MG63 (cell line): ENCODE data around the gene MINPP1. TPM values are rescaled to one million over a fixed set of nuclear protein-coding genes. Genes with fewer than 3 reads are reported as not detected.
A peak's percentile ranks its signal among the peaks of the same experiment; 100 is the strongest.
"Not testable (repeated sequence)": the region's sequence is repeated elsewhere in the genome, so short reads cannot be mapped to it uniquely, and the experiment has no call there.

Experiments used
- DNase-seq: peaks from one replicate; pipeline ENCODE4 v3.0.0-alpha.2; 2020
- H3K27me3 ChIP-seq: fragments of 250-450 bp; sonication (Bioruptor Pico); 2 replicates; pipeline ENCODE4 v1.5.1; 2020; ENCODE audit warnings: mild to moderate bottlenecking, moderate library complexity
- H3K36me3 ChIP-seq: fragments of 250-450 bp; sonication (Bioruptor Pico); 2 replicates; pipeline ENCODE4 v1.5.1; 2020; ENCODE audit warnings: mild to moderate bottlenecking, moderate library complexity
- H3K4me3 ChIP-seq: fragments of 250-450 bp; sonication (Bioruptor Pico); 2 replicates; pipeline ENCODE4 v1.5.1; 2020; ENCODE audit warnings: mild to moderate bottlenecking, moderate library complexity
- H3K9me3 ChIP-seq: fragments of 250-450 bp; sonication (Bioruptor Pico); 2 replicates; pipeline ENCODE4 v1.5.1; 2020; ENCODE audit warnings: mild to moderate bottlenecking, moderate library complexity
- total RNA-seq: library from RNA; depleted of rRNA; stranded (reverse); fragments of >200 nt; shearing (Covaris generic); gene quantifications from 2 replicates; pipeline ENCODE4 v1.2.3, GENCODE V29; 2014; ENCODE audit warnings: low replicate concordance; rRNA removed

The MINPP1 gene
- total RNA-seq: 20.4 and 48.0 TPM in 2 replicates

DNA sequence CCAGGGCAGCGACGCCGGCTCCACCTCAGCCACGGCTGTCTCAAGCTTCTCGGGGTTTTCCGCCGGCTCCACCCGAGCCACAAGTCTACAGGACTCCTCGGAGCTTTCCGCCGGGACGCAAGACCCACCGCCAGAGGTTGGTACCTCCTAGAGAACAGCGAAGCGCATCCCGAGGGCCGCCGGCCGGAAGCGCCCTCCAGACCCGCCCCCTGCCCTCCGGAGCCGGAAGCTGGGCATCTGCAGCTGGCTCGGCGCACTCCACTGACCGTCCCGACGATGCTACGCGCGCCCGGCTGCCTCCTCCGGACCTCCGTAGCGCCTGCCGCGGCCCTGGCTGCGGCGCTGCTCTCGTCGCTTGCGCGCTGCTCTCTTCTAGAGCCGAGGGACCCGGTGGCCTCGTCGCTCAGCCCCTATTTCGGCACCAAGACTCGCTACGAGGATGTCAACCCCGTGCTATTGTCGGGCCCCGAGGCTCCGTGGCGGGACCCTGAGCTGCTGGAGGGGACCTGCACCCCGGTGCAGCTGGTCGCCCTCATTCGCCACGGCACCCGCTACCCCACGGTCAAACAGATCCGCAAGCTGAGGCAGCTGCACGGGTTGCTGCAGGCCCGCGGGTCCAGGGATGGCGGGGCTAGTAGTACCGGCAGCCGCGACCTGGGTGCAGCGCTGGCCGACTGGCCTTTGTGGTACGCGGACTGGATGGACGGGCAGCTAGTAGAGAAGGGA lies at the start of gene MINPP1:
Gene MINPP1, plus strand, starts transcription at position 254 of the 726 bp plus-strand sequence. Its CDS starts 23 bp downstream, at position 277.
- H3K36me3 ChIP-seq: peaks cover 15% of the 10 kb centered on the region
- H3K27me3 ChIP-seq: no peaks in the 10 kb centered on the region
- peak within 1 kb of the TSS; percentile 71 for H3K4me3 ChIP-seq
- H3K9me3 ChIP-seq: no peaks in the 10 kb centered on the region
- peak; percentile 93 for DNase-seq

DNA sequence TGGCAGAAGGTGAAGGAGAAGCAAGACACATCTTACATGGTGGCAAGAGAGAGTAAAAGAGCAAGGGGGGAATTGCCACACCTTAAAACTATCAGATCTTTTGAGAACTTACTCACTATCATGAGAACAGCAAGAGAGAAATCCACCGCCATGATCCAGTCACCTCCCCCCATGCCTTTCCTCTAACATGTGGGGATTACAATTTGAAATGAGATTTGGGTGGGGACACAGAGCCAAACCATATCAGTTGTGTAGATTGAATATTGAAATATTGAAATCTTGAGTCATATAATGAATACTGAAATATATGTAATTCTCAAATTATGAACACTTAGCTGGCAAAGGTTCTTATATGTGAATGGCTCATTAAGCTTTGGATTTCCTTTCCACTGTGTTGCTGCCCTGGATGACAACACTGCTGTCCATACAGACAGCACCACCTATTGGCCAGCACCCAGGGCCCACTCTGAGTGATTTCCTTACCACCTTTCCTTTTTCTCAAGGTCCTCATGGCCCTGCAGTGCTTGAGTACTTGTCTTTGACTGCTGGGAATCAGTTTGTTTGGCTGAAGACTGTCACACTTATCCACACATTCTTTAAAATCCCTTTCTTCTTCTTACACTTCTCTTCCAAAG lies 48.0 kb upstream of the MINPP1 start:
- DNase-seq, H3K9me3 ChIP-seq, H3K27me3 ChIP-seq, H3K4me3 ChIP-seq, H3K36me3 ChIP-seq: not testable (repeated sequence)

DNA sequence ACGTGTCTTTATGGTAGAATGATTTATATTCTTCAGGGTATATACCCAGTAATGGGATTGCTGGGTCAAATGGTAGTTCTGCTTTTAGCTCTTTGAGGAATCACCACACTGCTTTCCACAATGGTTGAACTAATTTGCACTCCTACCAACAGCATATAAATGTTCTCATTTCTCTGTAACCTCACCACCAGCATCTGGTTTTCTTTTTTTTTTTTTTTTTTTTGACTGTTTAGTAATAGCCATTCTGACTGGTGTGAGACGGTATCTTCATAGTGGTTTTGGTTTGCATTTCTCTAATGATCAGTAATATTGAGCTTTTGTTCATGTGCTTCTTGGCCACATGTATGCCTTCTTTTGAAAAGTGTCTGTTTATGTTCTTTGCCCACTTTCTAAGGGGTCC lies 42.9 kb upstream of the MINPP1 start:
- H3K27me3 ChIP-seq, DNase-seq, H3K36me3 ChIP-seq, H3K9me3 ChIP-seq, H3K4me3 ChIP-seq: not testable (repeated sequence)

GRCh38 chr10:87466849-87467248 lies 37.8 kb upstream of the MINPP1 start:
- H3K27me3 ChIP-seq, DNase-seq, H3K4me3 ChIP-seq, H3K36me3 ChIP-seq, H3K9me3 ChIP-seq: not testable (repeated sequence)

DNA sequence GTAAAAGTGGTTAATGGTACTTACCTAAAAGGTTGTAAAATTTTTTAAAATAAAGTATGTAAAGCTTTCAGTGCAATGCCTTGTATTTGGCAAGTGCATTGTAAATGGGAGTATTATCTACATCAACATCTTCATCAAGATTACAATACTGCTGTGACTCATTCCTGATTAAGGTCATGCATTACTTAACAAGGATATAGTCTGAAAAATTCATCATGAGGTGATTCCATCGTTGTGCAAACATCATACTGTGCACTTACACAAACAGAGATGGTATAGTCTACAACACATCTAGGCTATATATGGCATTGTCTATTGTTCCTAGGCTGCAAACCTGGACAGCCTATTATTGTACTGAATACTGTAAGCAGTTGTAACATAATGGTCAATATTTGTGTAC lies 16.0 kb upstream of the MINPP1 start:
- not testable (repeated sequence) for H3K27me3 ChIP-seq, H3K36me3 ChIP-seq, DNase-seq, H3K9me3 ChIP-seq, H3K4me3 ChIP-seq

DNA sequence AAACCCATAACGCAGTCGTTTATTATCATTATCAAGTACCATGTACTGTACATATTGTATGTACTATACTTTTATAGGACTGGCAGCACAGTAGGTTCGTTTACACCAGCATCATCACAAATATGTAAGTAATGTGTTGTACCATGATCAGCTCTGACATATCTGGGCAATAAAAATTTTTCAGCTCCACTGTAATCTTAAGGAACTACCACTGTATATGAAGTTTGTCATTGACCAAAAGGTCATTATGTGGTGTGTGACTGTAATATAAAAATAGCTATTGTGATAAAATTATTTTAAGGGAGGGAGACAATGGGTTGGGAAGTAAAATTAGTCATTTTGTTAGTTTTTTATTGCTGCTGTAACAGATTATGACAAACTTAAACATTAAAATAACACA lies 14.4 kb upstream of the MINPP1 start:
- H3K4me3 ChIP-seq, DNase-seq, H3K36me3 ChIP-seq, H3K27me3 ChIP-seq, H3K9me3 ChIP-seq: not testable (repeated sequence)

DNA sequence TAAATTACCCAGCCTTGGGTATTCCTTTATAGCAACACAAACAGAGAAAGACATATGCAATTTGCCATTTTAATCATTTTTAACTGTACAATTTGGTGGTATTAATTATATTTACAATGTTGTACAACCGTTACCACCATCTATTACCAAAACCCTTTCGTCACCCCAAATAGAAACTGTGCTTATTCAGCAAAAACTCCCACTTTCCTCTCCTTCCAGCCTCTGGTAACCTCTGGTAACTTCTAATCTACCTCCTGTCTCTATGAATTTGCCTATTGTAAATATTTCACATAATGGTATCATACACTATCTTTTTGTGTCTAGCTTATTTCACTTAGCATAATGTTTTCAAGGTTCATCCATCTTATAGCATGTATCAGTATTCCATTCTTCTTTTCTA lies 12.2 kb upstream of the MINPP1 start:
- H3K36me3 ChIP-seq, H3K9me3 ChIP-seq, H3K4me3 ChIP-seq, DNase-seq, H3K27me3 ChIP-seq: not testable (repeated sequence)

DNA sequence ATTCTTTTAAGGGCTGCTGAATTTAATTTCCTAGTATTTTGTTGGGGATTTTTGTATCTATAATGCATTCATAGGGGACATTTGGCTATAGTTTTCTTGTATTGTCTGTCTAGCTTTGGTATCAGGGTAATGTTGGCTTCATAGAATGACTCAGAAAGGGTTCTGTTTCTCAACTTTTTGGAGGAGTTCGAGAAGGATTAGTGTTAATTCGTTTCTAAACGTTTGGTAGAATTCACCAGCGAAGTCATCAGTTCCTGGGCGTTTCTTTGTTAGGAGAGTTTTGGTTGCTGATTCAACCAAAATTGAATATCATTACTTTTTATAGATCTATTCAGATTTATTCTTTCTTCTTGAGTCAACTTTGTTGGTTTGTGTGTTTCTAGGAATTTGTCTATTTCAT lies 9.2 kb upstream of the MINPP1 start:
- DNase-seq, H3K27me3 ChIP-seq, H3K9me3 ChIP-seq, H3K36me3 ChIP-seq, H3K4me3 ChIP-seq: not testable (repeated sequence)

DNA sequence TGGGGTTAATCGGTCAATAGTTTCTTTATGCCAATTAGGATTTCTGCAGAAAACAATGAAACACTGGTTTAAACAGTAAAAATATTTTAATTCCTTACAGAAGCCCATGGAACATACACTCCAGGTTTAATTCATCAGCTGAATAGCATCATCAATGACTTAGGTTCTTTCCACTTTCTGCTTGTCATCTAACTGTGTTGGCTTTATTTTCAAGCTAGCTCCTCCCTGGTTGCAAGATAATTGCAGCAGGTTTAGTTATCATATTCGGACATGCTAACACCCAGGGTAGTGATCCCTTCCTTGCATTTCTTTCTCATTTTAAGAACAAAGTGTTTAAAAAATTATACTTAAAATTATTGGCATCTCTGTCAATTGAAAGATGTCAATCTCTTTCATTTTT lies 7.3 kb upstream of the MINPP1 start:
- not testable (repeated sequence) for DNase-seq, H3K36me3 ChIP-seq, H3K27me3 ChIP-seq, H3K9me3 ChIP-seq, H3K4me3 ChIP-seq

DNA sequence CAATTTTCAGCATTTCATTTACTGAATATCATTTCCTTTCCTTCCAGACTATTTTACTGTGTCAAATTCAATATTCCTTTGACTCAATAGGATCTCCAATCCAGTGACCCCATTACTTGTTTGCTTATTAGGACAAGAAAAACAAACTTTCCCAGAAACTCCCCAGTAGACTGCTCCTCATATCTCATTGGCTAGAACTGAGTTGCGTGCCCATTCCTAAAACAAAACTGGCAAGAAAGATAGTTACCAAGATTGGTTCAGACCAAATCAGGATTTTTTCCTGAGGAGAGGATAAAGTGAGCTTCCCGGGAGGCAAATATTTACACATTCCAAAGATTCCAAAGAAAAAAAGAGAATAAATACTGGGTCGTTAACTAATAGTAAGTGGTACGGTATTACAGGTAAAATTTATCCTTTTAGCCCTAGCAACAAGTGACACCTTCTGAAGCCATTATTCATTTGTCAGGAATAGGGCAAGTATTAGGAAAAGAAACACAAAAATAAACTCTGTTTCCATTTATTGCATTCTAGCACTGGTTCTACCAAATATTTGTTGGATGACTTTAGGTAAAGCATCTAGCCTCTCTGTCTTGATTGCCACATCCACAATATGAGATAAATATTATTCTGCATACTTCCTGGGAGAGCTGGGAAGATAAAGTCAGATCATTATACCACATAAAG lies 6.4 kb upstream of the MINPP1 start:
- not testable (repeated sequence) for H3K36me3 ChIP-seq, DNase-seq, H3K4me3 ChIP-seq, H3K9me3 ChIP-seq, H3K27me3 ChIP-seq

- no peak overlapping the region for H3K4me3 ChIP-seq
- no peaks in the 10 kb centered on the region for H3K9me3 ChIP-seq
- no peaks in the 10 kb centered on the region for H3K27me3 ChIP-seq
- no peak for DNase-seq
- H3K36me3 ChIP-seq: no peaks in the 10 kb centered on the region
These were observed 4.0 kb upstream of the MINPP1 start for GRCh38 chr10:87500646-87501048.

- DNase-seq: no peak
- no peaks in the 10 kb centered on the region for H3K27me3 ChIP-seq
- peaks cover 5% of the 10 kb centered on the region for H3K36me3 ChIP-seq
- peak overlapping the region; percentile 71 for H3K4me3 ChIP-seq
- H3K9me3 ChIP-seq: no peaks in the 10 kb centered on the region
These were observed 1.3 kb upstream of the MINPP1 start for GRCh38 chr10:87503401-87503800.

DNA sequence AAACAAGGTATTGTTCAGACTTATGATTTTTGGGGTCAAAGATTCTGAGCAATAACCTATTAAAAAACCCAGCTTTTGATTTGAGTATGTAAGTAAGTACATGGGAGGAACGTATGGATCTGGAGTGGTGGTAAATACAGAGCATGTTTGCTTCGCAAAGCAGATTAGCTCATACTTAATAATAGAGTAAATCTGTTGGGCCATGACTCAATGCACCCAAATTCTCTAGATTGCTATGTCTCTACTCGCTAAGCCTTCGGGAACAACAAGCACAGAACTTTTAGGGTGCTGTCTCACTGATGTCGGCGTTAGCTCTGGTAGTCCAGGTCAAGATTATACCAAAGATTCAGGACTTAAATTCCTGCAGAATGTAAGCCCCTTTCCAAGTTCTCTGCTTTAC lies 807 bp upstream of the MINPP1 start:
- Histone ChIP-seq H3K9me3 (no peaks in the 10 kb centered on the region), H3K27me3 (no peaks in the 10 kb centered on the region), H3K36me3 (peaks cover 9% of the 10 kb centered on the region), H3K4me3 (peak overlapping the region; percentile 71)
- peak; percentile 1 for DNase-seq

DNA sequence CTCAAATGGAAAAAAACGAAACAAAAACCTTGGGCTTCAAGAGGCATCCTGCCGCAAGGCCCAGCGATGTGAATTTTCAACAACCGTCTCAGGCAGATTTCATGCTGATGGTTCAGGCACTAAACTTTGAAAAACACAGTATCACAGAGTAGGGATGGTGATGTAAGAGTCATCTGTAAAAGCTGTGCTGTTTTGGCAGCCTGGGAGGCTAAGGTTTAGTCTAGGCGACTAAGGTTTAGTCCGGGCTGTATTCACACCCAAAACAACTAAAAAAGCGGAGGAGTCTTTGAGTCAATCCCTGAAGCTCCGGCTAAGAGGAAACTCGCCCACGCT lies 420 bp upstream of the MINPP1 start:
- Histone ChIP-seq H3K27me3 (no peaks in the 10 kb centered on the region), H3K9me3 (no peaks in the 10 kb centered on the region), H3K36me3 (peaks cover 12% of the 10 kb centered on the region), H3K4me3 (peak overlapping the region; percentile 71)
- no peak for DNase-seq

- H3K36me3 ChIP-seq: peaks cover 15% of the 10 kb centered on the region
- H3K4me3 ChIP-seq: peak overlapping the region; percentile 71
- no peaks in the 10 kb centered on the region for H3K9me3 ChIP-seq
- no peaks in the 10 kb centered on the region for H3K27me3 ChIP-seq
- peak; percentile 62 for DNase-seq
These were observed 846 bp downstream of the MINPP1 start for GRCh38 chr10:87505366-87506111.

DNA sequence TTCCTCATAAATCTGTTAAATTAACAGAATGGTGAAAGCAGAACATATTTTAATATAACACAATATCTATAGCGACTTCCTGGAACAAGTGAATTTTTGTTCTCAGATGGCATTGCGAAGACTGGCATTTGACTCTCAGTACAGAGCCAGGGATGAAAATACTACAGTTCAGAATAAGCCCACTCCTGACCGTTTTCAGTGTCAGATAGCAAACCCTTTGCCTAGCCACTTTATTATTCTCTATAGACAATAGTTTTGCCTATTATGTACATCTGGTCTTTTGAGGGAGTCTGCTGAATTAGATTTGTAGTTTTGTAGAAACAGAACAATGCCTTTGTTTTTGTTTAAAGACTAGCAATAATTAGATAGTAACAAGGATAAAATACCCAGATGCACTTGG lies 2.3 kb downstream of the MINPP1 start:
- Histone ChIP-seq H3K9me3 (no peaks in the 10 kb centered on the region), H3K4me3 (no peak overlapping the region), H3K36me3 (peaks cover 17% of the 10 kb centered on the region), H3K27me3 (no peaks in the 10 kb centered on the region)
- no peak for DNase-seq

- peaks cover 17% of the 10 kb centered on the region for H3K36me3 ChIP-seq
- H3K27me3 ChIP-seq: no peaks in the 10 kb centered on the region
- no peaks in the 10 kb centered on the region for H3K9me3 ChIP-seq
- no peak overlapping the region for H3K4me3 ChIP-seq
- DNase-seq: no peak
These were observed 3.3 kb downstream of the MINPP1 start for GRCh38 chr10:87507879-87508483.
